Endodermal cell (in vitro differentiated cells): ENCODE measurements around the gene ZIC2. TPM values are rescaled to one million over a fixed set of nuclear protein-coding genes. Genes with fewer than 3 reads are reported as not detected.
A peak's percentile ranks its signal among the peaks of the same experiment; 100 is the strongest.

ENCODE experiments used
- DNase-seq: peaks from one replicate; pipeline ENCODE4 v3.0.0-alpha.2; 2017
- H3K27ac ChIP-seq: 2 replicates; pipeline ENCODE4 v1.5.1; 2013; ENCODE audit warnings: mild to moderate bottlenecking, low read depth, low read length, moderate library complexity
- H3K27me3 ChIP-seq: 2 replicates; pipeline ENCODE4 v1.6.1; 2013; ENCODE audit warnings: mild to moderate bottlenecking, low read length, moderate library complexity; ENCODE audit not compliant: insufficient read depth, control insufficient read depth, poor library complexity, severe bottlenecking
- H3K36me3 ChIP-seq: 2 replicates; pipeline ENCODE4 v1.7.0; 2013; ENCODE audit warnings: mild to moderate bottlenecking, low read length, moderate library complexity; ENCODE audit not compliant: control insufficient read depth, insufficient read depth
- H3K4me1 ChIP-seq: one replicate; pipeline ENCODE4 v1.7.0; 2013; ENCODE audit warnings: low read length; ENCODE audit not compliant: control insufficient read depth, insufficient read depth
- H3K4me3 ChIP-seq: 2 replicates; pipeline ENCODE4 v1.5.1; 2013; ENCODE audit warnings: mild to moderate bottlenecking, low read length, moderate library complexity
- H3K9ac ChIP-seq: 2 replicates; pipeline ENCODE4 v1.6.1; 2013; ENCODE audit warnings: mild to moderate bottlenecking, low read length, moderate library complexity; ENCODE audit not compliant: poor library complexity, severe bottlenecking; ENCODE audit errors: extremely low read depth
- H3K9me3 ChIP-seq: 2 replicates; pipeline ENCODE4 v1.6.1; 2013; ENCODE audit warnings: mild to moderate bottlenecking, low read length, moderate library complexity; ENCODE audit not compliant: control insufficient read depth
- H3K27ac Mint-ChIP-seq: 2 replicates; pipeline ENCODE4 v1.8.0; 2020; ENCODE audit warnings: mixed read lengths
- H3K27me3 Mint-ChIP-seq: 2 replicates; pipeline ENCODE4 v1.8.0; 2021; ENCODE audit warnings: mild to moderate bottlenecking, mixed read lengths; ENCODE audit not compliant: insufficient read depth
- H3K36me3 Mint-ChIP-seq: 2 replicates; pipeline ENCODE4 v1.8.0; 2020; ENCODE audit warnings: low read depth, mixed read lengths
- H3K4me1 Mint-ChIP-seq: 2 replicates; pipeline ENCODE4 v1.8.0; 2020; ENCODE audit warnings: mixed read lengths
- H3K4me3 Mint-ChIP-seq: 2 replicates; pipeline ENCODE4 v1.8.0; 2020; ENCODE audit warnings: mild to moderate bottlenecking, moderate library complexity, mixed read lengths
- H3K9me3 Mint-ChIP-seq: 2 replicates; pipeline ENCODE4 v1.8.0; 2020; ENCODE audit warnings: mild to moderate bottlenecking, mixed read lengths
- CTCF ChIP-seq: fragments of 200-600 bp; sonication (generic); conservative IDR thresholded peaks from 2 replicates; pipeline ENCODE4 v1.5.0; 2021; ENCODE audit warnings: antibody characterized with exemption, mild to moderate bottlenecking
- WGBS, 2 experiments: methylation state at CpG; one replicate each; pipeline versions ENCODE4 v1.1.5 to v1.1.7; 2013; ENCODE audit warnings: missing lambda C conversion rate in 2 of 2, mixed read lengths in 1 of 2; ENCODE audit not compliant: insufficient coverage in 1 of 2, insufficient read length in 1 of 2; 5-methylcytosine and 5-hydroxymethylcytosine counted together
- total RNA-seq, 2 donors: library from RNA; stranded (reverse); fragmentation: NEBNext Ultra II Directional in 1 of 2; extraction: Animal tissue kit (Norgen Biotek cat#: 25700) in 1 of 2; gene quantifications; 2 replicates in 1 of 2; 3 replicates in 1 of 2; pipeline ENCODE4 v1.2.1, GENCODE V29; 2021

ZIC2 gene
- total RNA-seq, 2 donors from 2014 or later, result 182 to 301 TPM

GRCh38 chr13:99993660-99994637, 12.4 kb downstream of the ZIC2 start:
- Histone ChIP-seq H3K36me3 (no peaks in the 10 kb centered on the region), H3K9ac (peak overlapping the region; percentile 7), H3K27ac (no peak overlapping the region), H3K4me3 (no peak overlapping the region), H3K4me1 (peaks cover 22% of the 10 kb centered on the region), H3K27me3 (peaks cover 51% of the 10 kb centered on the region), H3K9me3 (no peaks in the 10 kb centered on the region)
- no peaks in the 10 kb centered on the region for H3K36me3 Mint-ChIP-seq
- H3K4me1 Mint-ChIP-seq, result peaks cover 57% of the 10 kb centered on the region
- no peak overlapping the region for H3K27ac Mint-ChIP-seq
- no peak overlapping the region for H3K4me3 Mint-ChIP-seq
- no peak for DNase-seq
- 10 to 28% methylated on average over 2 to 7 of the region's 9 CpGs for WGBS, 2 experiments
- peaks cover 48% of the 10 kb centered on the region for H3K27me3 Mint-ChIP-seq
- TF ChIP-seq CTCF, result no peak
- no peaks in the 10 kb centered on the region for H3K9me3 Mint-ChIP-seq

GRCh38 chr13:99994638-99995020, 13.0 kb downstream of the ZIC2 start:
- Mint-ChIP-seq H3K4me3 (no peak overlapping the region), H3K36me3 (no peaks in the 10 kb centered on the region), H3K27me3 (peaks cover 47% of the 10 kb centered on the region), H3K4me1 (peaks cover 51% of the 10 kb centered on the region), H3K9me3 (no peaks in the 10 kb centered on the region), H3K27ac (no peak overlapping the region)
- no peaks in the 10 kb centered on the region for H3K9me3 ChIP-seq
- no peak overlapping the region for H3K9ac ChIP-seq
- H3K4me3 ChIP-seq, result no peak overlapping the region
- WGBS, 2 experiments, result no CpG with 5 or more reads among the region's 1 CpG
- TF ChIP-seq CTCF, result no peak
- H3K4me1 ChIP-seq, result peaks cover 22% of the 10 kb centered on the region
- no peaks in the 10 kb centered on the region for H3K36me3 ChIP-seq
- H3K27me3 ChIP-seq, result peaks cover 51% of the 10 kb centered on the region
- H3K27ac ChIP-seq, result no peak overlapping the region
- no peak for DNase-seq

- Mint-ChIP-seq H3K36me3 (no peaks in the 10 kb centered on the region), H3K27ac (no peak overlapping the region), H3K9me3 (no peaks in the 10 kb centered on the region), H3K4me1 (peaks cover 47% of the 10 kb centered on the region), H3K4me3 (peak overlapping the region; percentile 39), H3K27me3 (peaks cover 47% of the 10 kb centered on the region)
- 0 to 47% methylated on average over 1 to 3 of the region's 3 CpGs for WGBS, 2 experiments
- Histone ChIP-seq H3K27me3 (peaks cover 51% of the 10 kb centered on the region), H3K9me3 (no peaks in the 10 kb centered on the region), H3K36me3 (no peaks in the 10 kb centered on the region), H3K9ac (no peak overlapping the region), H3K27ac (no peak overlapping the region), H3K4me1 (peaks cover 22% of the 10 kb centered on the region), H3K4me3 (peak overlapping the region; percentile 75)
- DNase-seq, result no peak
- no peak for TF ChIP-seq CTCF
Observed at GRCh38 chr13:99995104-99995588, 13.6 kb downstream of the ZIC2 start.
